GM19099 (cell line): Measurements from ENCODE around the gene TERT.

ENCODE experiments used
- POLR2A ChIP-seq: IDR thresholded peaks from 3 replicates; pipeline ENCODE4 v1.6.1; 2011; ENCODE audit warnings: low read depth; ENCODE audit not compliant: insufficient read length; ENCODE audit errors: extremely low read depth

Gene TERT

DNA sequence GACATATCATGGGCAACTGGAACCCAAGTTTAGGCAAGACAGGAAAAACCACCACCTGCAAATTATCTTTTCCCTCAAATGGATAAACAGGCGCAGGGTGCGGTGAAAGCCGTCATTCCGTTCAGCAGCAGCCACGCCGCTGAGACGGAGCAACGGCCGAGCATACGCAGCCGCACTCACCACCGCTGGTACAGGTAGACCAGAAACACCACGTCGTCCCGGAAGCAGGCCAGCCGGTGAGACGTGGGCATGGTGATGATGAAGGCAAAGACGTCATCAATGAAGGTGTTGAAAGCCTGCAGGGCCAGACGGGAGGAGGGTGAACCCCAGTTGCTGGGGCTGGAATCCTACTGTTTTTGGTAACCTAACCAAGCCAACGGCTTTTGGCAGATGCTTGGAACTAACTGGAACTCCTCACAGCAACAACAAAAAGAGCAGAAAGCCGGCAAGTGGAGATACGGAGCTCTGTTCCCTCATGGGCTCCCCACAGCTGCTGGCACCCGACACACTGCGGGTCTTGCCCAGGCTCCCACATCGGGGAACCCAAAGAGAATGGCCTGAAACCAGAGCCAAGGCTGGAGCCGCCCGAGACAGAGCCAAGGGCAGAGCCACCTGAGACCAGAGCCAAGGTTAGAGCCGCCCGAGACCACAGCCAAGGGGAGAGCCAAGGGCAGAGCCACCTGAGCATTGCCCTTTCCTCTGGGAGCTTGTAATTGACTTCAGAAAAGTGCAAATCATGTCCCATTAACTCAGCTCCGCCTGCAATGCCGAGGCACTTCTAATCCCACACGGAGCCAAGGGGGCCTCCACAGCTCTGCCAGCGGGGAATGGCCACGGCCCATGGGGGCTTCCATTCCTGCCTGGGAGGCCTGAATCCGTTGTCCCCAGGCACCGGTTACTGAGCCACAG, 25.8 kb upstream of the TERT start:
- no peak for TF ChIP-seq POLR2A

DNA sequence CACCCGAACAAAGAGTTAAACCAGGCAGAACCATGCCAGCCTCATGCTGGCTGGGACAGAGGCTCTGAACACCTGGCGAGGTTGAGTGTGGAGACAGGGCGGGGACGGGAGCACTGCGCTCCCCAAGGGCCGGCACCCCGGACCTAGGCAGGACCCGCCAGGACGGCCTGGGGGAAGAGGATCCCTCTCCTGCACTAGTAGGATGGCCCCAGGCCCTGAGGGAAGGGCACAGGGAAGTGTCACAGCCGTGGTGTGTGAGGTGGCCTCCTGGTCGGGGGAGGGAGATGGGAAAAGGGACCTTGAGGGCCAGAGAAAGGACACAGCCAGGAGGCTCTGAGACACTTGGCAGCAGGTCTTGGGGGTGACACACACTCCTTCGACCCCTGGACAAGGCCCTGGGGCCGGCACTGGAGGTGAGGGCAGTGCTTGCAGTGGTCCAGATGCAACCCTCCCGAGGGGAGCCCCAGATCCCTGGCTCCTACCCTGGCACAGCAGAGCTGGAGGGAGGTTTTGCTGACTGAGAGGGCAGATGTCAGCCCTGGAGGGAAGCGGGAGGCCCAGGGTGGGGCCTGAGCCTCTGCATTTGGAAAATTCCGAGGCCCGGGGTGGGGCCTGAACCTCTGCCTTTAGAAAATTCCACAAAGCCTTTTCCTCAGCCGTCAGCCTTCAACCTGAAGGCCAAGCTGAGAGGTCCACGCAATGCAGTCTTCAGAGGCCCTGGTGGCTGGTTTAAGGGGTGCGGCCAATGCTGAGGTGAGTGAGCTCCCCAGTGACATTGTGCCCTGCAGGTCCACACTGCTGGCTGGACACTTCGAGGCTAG, 24.8 kb upstream of the TERT start:
- no peak for TF ChIP-seq POLR2A

DNA sequence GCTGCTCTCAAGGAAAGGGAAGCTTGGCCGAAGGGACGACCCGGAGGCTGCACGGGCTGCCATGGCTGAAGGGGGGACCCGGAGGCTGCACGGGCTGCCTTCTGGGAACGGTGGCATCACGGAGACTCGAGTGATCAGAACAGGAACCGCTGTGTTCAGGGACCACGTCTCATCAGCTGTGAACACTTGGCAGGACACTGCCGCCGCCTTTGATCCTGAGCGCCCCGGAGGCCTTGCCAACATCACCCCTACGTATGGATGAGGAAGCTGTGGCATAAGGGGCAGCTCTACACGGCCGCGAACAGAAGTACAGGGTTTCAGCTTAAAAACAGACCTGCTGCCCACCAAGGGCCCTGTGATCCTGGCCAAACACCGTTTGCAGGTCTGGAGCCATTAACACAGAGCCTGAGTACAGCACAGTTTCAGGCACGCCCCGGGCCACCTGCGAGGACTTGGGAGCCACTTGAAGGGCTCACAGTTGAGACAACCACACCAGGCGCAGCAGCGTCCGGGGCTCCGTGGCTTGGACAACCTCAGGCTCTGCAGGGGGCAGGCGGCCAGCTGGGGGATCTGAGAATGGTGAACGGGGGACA, 23.9 kb upstream of the TERT start:
- no peak for TF ChIP-seq POLR2A

DNA sequence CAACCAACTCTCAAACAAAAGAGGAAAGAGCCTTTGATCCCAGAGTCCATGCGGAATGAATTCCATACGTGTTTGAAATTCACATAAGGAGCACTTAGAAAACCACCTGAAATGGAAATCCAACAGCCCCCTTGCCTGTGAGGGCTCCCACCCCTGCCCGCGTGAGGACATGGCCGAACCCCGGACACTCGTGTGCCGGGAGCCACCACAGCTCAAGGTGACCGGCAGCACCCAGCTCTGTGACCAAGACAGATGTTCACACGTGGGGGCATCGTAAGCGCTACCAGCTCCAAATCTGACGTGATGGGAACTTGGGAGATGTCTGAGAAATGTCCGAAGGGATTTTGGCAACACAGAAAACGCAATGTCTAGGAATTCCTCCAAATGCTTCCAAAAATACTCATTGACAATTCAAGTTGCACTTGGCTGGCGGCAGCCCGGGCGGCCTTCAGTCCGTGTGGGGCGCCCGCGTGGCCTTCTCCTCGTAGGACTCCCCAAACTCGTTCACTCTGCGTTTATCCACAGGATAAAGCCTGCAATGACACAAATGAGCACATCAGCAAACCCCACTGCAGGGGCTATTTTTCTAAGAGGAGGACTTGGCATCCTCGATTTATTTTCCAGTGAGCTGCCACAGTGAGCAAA, 23.2 kb upstream of the TERT start:
- no peak for TF ChIP-seq POLR2A

DNA sequence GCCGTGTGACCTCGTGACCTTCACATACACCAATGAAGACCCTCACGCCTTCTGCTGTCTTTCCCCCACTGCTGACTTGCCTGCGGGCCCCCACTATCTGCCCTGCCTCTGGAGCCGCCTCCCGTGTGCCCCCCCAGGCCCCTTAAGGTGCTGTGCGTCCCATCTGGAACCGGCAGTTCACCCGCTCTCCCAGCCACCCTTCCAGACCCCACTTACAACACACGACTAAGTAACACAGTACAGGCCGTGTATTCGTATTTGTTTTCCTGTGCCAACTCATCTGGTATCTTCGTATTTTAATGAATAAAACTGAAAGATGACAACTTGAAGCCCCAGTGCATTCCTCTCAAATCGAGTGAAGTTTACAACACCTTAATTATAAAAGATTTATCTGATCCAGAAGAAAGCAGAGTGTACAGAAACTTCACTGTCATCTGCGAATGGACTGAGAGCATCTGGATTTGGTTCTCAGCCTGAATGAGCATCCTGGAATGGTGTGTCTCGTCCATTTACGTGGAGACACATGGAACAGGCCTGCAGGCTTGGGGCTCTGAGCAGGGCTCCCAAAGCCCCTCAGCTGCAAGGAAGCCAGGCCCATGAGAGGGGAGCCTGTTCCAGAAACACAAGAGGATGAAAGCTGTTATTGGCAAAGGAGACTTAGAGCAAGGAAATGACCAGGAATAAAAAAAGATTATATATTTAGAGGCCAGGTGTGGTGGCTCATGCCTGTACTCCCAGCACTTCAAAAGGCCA, 21.9 kb upstream of the TERT start:
- TF ChIP-seq POLR2A, result no peak

DNA sequence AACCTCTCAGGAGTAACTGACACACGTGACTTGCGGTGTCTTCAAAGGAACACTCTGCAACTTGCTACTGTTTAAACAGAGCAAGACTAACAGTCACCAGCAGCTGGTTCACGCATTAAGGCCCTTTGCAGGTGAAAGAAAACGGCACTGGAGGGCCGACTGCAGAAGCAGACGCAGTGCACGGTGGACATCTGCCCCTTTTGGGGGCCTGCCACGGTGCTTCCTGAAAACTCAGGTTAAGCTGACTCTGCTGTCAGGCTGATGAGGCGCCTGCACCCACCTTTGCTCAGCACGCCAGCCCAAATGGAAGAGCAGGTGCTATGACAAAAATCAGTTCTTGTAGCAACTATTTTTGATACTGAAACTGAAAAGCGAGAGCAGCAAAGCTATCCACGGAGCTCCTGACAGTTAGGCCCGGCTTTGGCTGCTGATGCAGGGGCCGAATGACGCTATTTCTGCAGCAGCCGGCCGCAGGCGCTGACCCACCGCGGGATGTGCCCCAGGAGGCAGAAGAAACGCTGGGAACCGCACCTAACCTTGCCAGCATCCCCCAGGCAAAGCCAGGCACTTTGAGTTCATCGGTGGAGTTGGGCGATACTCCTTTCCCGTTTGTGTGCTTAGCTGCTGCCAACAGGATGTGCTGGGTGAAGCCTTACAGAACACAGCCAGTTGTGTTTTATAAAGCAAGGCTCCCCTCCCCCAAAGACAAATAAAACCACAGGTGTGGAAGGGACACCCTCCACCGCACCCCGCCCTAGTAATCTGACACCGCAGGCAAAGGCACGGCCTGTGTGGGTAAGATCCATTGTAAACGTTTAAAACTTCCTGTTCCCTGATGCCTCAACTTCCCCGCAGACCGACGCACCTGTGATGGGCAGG, 21.1 kb upstream of the TERT start:
- peak; percentile 32 for TF ChIP-seq POLR2A

DNA sequence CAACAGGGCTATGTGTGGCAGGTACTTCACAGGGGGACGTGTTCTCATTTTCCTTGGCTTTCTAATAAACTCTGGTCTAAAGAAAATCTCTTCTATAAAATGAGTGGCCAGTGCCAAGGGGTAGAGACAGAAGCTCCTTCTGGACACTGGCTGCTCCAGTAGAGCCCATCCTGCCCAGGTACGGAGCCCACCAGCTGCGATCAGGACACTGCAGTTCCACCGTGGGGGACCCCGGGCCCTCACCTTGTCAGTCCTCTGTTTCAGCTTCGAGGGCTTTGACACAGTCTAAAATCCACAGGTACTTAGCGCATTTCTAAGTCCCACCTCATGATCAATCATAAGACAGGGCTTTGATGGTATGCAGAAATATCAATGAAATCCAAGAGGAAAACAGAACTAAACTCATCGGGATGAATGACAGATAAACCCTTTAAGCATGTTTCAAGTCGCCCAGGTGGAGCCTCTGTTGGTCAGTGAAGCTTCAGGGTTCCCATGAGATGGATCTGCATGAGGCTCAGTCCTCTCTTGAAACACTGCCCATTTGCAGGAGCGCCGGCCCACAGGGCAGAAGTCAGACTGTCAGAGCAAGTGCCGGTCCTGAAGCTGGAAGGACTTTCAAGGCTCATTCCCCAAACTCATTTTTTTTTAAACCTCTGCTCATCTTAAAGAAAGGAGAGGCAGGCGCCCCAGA, 20.3 kb upstream of the TERT start:
- TF ChIP-seq POLR2A, result no peak

DNA sequence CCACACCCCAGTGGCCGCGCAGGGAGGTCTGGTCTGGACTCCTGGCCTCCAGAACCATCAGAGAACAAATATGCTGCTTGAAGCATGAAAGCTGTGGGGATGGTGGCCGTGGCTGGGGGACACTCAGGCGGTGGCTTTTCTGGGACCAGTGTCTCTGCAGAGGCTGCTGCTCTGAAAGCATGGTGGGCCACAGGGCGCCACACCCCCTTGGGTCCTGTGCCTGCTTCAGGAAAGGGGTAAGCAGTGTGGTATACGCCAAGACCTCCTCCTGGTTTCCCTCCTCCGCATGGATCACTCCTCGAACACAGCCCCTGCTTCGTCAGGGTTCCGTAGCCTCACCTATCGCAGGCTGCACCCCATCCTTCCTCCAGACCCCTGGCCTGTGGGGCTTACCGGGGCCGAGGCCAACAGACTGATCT, 19.7 kb upstream of the TERT start:
- no peak for TF ChIP-seq POLR2A

DNA sequence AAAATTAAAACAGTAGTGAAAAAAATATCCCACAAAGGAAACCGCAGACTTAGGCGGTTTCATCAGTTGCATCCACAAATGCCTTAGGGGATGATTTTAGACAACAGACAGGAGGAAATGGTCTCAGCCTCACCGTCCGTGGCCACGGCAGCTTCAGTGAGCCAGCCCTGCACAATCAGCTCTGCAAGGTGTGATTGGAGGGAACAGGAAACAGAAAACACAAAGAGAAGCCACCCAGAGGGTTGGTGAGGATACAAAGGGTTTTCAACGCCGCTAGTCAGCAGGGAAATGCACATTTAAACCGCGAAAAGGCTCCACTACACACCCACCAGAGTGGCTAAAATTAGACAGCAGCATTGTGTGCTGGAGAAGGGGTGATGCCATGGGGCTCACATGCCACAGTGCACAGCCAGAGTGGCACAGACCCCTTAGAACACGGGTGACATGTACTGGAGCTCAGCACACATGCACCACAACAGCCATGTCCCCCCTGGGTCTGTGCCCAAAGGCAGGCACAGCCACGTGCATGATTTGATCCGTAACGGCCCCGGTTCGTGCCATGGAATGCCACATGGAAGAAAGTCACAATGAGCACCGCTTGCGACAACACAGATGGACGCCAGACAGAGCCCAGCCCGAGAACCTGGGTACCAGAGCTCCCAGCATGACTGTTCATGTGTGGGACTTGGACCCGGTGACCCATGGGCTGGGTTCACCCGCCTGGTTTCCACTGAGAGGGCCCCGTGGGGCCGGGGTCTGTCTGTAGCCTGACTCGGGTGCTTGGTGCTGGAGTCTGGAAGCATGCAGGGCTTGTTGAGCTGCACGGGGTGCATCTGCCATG, 18.3 kb upstream of the TERT start:
- no peak for TF ChIP-seq POLR2A

DNA sequence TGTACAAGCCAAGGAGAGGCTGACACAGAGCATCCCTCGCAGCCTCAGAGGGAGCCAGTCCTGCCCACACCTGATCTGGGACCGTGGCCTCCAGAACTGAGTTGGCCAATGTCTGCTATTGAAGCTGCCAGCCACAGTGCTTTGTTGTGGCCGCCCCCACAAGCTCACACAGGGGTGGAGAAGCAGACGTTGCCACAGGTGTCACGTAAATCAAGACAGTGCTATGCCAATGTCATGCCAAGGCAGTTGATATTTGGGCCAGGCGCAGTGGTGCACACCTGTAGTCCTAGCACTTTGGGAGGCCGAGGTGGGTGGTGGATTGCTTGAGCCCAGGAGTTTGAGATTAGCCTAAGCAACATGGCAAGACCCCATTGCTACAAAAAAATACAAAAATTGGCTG, 17.3 kb upstream of the TERT start:
- TF ChIP-seq POLR2A, result no peak

DNA sequence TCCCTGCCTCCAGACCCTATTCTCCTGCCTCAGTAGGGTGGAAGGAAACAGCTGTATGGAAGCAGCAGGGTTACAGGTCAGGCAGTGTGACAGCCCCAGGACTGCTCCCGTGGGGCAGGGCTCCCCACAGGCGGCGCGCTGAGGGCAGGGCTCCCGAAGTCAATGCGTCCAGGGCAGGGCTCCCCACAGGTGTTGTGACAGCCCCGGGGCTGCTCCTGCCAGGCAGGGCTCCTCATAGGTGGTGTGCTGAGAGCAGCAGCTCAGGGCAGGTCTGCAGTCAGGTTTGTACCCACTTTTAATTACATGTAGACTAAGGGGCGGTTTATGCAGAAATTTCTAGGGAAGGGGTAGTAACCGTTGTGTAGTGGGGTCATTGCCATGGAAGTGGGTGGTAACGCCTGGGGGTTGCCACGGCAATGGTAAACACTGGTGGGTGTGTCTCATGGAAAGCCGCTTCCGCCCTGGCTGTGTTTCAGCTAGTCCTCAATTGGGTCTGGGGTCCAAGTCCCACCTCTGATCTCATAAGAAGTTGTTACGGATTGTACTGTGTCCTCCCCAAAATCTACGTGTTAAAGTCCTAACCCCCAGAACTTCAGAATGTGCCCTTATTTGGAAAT, 16.7 kb upstream of the TERT start:
- TF ChIP-seq POLR2A, result no peak

DNA sequence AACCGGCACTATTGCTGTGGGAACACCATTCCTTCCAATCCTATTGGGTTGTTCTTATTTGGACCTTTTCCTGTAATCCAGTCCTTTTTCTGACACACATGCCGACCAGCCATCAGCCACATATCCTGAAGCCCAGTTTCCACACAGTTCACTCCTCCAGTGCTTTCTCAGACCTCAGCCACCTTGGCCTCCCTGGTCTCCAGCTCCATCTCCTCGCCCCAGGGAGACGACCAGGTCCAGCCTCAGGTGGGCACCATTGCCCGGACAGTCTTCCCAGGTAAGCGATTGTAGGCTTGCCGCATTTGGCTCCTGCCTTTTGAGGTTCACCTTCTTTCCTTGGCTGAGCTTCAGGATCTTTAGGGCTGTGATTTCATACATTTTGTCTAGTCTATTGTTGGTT, 15.2 kb upstream of the TERT start:
- TF ChIP-seq POLR2A, result no peak
